Mammary epithelial cell (primary cell): Measurements from ENCODE around the gene SLC13A1.

Experiments used
- CTCF ChIP-seq, 2 donors: IDR thresholded peaks in 1 of 2; conservative IDR thresholded peaks in 1 of 2; 2 replicates each; pipeline ENCODE4 v1.5.1; 2011 to 2012; ENCODE audit warnings: inconsistent platforms in 2 of 2, low read length in 2 of 2, mild to moderate bottlenecking in 2 of 2, control low read depth in 1 of 2, low read depth in 1 of 2; ENCODE audit not compliant: insufficient read depth in 1 of 2; ENCODE audit errors: extremely low read depth in 1 of 2
- EZH2 ChIP-seq: IDR thresholded peaks from 2 replicates; pipeline ENCODE4 v1.6.1; 2012; ENCODE audit warnings: low read length, inconsistent platforms, borderline replicate concordance

DNA sequence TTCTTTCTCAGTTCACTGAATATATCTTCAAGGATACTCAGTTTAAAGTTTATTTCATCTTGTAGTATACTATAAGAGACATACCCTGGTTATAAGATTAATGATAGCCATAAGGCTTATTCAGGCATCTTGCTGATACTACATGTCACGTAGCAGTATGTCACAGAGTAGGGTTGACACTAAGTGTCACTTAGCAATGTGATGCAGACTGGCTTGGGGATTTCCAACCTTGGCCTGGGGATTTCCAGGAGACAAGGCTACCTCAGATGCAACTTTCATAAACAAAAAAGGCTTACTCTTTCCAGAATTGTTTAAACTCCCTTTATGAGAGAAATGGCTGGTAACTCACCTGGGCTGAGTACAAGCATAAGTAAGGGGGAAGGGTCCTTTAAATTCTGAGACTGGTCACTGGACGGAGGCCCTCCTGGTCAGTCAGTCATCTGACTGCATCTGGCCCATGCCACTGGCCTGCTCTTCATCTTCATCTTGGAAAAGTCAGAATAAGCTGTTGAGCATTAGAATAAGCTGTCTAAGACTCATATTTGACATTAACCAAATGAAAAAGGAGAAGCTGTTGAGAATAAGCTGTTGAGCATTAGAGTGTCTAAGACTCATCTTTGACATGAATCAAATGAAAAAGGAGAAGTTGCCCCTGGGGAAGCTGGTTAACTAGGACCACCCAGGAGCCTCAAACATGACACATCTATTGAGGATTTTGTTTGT, 9.5 kb downstream of the SLC13A1 start:
- TF ChIP-seq EZH2 (no peak), CTCF (conservative IDR thresholded peaks at IDR 0.05 in 1 of 2, IDR thresholded peaks at IDR 0.05 in 1 of 2; ENCODE audit: extremely low read depth in 1 of 2, insufficient read depth in 1 of 2, low read depth in 1 of 2, low read length in 2 of 2) (no peak)
